Activated naive CD4-positive, alpha-beta T cell treated with anti-CD3 and anti-CD28 coated beads, Interleukin-2, amount 50 U/mL, for 24 hours (primary cell): ENCODE measurements around the gene EXOC7.

Source experiments
- H3K27ac Mint-ChIP-seq: one replicate; pipeline ENCODE4 v1.8.0; 2021; ENCODE audit warnings: mild to moderate bottlenecking, mixed read lengths
- H3K27me3 Mint-ChIP-seq: one replicate; pipeline ENCODE4 v1.8.0; 2021; ENCODE audit warnings: mixed read lengths
- H3K36me3 Mint-ChIP-seq: one replicate; pipeline ENCODE4 v1.8.0; 2021; ENCODE audit warnings: mixed read lengths
- H3K4me1 Mint-ChIP-seq: one replicate; pipeline ENCODE4 v1.8.0; 2021; ENCODE audit warnings: mixed read lengths
- H3K4me3 Mint-ChIP-seq: one replicate; pipeline ENCODE4 v1.8.0; 2021; ENCODE audit warnings: mild to moderate bottlenecking, mixed read lengths
- H3K9me3 Mint-ChIP-seq: one replicate; pipeline ENCODE4 v1.8.0; 2021; ENCODE audit warnings: mixed read lengths

EXOC7 gene

DNA sequence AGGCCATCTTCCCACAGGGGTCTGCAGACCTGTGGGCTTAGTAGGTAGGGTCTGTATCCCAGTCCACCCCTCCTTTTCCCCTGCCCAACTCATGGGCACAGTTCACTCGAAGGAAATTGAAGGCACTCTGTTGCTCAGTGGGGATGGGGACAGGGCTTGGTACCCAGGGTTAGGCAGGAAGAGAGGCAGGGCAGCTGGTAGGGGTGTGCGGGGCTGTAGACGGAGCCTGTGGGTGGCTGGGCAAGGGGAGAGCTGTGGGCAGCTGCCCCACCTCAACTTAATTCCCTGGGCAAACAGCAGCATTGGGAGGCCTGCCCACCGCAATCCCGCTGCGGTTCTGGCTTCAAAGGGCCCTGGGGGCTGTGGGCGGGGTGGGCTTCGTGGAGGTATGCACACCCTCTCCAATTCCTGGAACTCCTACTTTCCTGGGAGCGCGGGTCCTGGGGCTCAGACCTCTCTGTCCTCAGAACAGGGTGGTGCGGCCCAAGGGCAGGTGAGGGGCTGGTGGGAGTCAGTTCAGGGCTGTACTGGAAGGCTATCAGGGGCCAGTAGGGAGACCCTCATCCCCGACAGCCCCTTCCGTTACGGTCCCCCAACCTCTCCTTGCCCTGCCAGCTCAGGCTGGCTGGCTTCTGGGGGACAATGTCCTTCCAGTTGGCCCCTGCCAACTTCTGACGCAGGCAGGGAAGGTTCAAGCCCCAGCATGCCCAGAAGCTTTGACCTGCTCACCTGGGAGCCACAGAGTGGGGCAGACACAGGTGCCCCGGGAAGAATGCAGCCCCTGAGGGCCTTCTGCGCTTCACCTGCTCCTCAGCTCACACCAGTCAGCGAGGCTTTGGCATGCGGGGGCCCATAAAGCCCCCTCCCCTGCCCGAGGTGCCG lies 28.3 kb upstream of the EXOC7 start:
- Mint-ChIP-seq H3K27me3 (no peaks in the 10 kb centered on the region), H3K27ac (no peak overlapping the region), H3K4me1 (peaks cover 30% of the 10 kb centered on the region)

GRCh38 chr17:76131051-76131691 lies 27.6 kb upstream of the EXOC7 start:
- Mint-ChIP-seq H3K27ac (no peak overlapping the region), H3K36me3 (no peaks in the 10 kb centered on the region), H3K4me3 (no peak overlapping the region), H3K4me1 (peaks cover 37% of the 10 kb centered on the region), H3K27me3 (no peaks in the 10 kb centered on the region), H3K9me3 (no peaks in the 10 kb centered on the region)

More for the DNA sequence above, 28.3 kb upstream of the EXOC7 start:
- H3K9me3 Mint-ChIP-seq = no peaks in the 10 kb centered on the region
- H3K36me3 Mint-ChIP-seq = no peaks in the 10 kb centered on the region
- H3K4me3 Mint-ChIP-seq = no peak overlapping the region

DNA sequence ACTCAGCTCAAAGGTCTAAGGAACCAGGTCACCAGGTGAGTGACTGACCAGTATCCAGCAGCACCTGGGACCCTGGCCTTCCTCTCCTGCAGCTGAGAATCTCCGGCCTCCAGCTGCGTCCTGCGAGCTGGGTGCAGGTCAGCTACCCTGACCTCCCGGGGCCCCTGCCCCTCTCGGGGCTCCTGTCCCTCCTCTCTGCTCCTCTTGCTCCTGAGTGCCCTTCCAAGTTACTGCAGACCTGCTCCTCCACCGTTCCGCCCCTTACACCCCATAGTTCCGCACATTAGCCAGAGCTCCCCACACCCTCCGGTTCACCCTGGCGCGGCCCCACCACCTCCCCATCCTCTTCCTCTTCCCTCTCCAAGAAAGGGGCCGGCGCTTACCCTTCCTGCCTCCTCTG lies 26.9 kb upstream of the EXOC7 start:
- Mint-ChIP-seq H3K4me1 (peaks cover 40% of the 10 kb centered on the region), H3K27me3 (no peaks in the 10 kb centered on the region), H3K36me3 (no peaks in the 10 kb centered on the region), H3K4me3 (no peak overlapping the region), H3K9me3 (no peaks in the 10 kb centered on the region), H3K27ac (no peak overlapping the region)

- peak overlapping the region; percentile 41 for H3K27ac Mint-ChIP-seq
- no peak overlapping the region for H3K4me3 Mint-ChIP-seq
Observed at GRCh38 chr17:76125922-76126321, 22.3 kb upstream of the EXOC7 start.

DNA sequence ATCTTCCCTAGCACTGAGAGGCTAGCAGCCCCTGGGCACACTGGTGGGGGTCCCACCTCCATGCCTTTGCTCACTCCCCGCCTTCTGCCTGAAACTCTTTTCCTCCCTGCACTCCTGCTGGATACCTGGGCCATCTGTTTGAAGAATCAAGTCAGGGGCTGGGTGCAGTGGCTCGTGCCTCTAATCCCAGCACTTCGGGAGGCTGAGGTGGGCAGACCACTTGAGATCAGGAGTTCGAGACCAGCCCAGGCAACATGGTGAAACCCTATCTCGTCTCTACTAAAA lies 21.7 kb upstream of the EXOC7 start:
- Mint-ChIP-seq H3K4me1 (peaks cover 28% of the 10 kb centered on the region), H3K9me3 (no peaks in the 10 kb centered on the region), H3K4me3 (no peak overlapping the region), H3K27ac (no peak overlapping the region), H3K36me3 (no peaks in the 10 kb centered on the region), H3K27me3 (no peaks in the 10 kb centered on the region)

More at GRCh38 chr17:76125922-76126321, 22.3 kb upstream of the EXOC7 start:
- no peaks in the 10 kb centered on the region for H3K9me3 Mint-ChIP-seq
- H3K36me3 Mint-ChIP-seq = no peaks in the 10 kb centered on the region
- H3K4me1 Mint-ChIP-seq = peaks cover 28% of the 10 kb centered on the region
- no peaks in the 10 kb centered on the region for H3K27me3 Mint-ChIP-seq

DNA sequence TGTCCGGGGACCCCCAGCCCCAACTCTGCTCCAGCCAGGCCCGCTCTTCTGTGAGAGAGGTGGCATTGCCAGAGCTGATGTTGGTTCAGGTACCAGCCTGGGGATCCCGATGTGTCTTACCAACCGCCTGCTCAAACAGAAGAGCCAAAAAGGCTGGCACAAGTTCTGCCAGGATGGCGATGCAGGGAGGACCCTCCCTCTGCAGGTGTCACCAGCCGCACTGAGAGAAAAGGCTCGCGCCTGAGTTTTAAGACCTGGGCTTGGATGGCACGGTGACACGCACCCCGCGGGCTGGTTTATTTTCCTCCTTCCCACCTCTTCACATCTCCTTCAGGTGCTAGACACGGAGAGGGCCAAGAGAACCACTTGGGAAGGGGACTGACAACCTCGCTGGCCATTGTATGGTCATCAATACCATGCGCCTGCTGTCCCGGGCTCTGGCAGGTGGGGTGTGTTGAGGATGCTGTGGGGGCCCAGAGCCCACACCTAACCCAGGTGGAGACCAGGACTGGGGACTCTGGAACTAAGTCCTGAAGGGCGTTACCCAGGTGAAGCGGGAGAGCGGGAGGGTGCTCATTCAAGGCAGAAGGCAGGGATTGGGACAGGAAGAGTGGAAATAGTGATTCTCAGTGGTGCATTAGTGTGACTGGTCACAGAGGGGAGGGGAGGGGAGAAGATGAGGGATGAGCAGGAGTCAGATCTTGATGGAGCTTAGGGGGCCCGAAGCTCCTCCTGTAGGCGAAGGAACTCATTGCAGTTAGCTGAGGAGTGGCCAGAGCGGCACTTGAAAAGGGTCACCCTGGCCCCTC lies 21.2 kb upstream of the EXOC7 start:
- H3K4me1 Mint-ChIP-seq = peaks cover 28% of the 10 kb centered on the region

DNA sequence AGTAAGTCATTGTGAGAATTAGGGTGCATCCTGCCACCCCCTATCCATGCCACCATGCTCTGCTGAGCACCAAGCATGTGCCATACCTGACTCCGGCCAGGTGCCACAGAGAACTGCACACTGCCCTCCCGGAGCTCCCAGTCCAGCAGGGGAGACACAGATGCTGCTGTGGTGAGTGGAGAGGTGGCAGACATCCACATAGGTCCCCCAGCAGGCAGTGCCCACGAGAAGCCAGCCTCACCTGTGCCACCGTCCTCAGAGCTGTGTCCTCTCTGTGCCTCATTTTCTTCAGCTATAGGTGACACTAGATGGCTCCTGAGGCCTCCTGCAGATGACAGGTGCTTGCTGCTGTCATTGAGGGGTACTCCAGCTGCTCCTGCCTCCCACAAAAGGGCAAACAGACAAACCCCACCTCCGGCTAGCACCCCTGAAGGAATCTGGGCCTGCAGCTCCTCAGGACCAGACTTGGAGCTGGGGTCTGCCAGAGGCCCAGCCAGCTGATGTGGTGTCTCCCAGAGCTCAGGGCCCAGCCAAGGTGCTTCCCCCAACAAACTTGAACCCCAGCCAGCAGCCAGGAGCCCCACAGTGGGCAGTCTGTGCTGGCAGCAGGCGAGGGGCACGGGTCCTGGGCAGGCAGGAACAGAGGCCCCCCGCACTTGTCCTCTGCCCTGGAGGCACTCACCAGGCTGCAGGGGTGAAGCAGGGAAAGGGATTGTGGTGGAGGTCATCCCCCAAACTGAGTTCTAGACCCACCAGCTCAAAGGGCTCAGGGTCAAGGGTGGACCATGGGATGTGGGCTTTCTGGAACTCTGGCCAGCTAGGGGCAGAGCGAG lies 20.4 kb upstream of the EXOC7 start:
- H3K4me3 Mint-ChIP-seq = no peak overlapping the region
- no peaks in the 10 kb centered on the region for H3K9me3 Mint-ChIP-seq
- H3K4me1 Mint-ChIP-seq = peaks cover 28% of the 10 kb centered on the region
- no peaks in the 10 kb centered on the region for H3K27me3 Mint-ChIP-seq
- H3K27ac Mint-ChIP-seq = peak overlapping the region; percentile 59
- H3K36me3 Mint-ChIP-seq = no peaks in the 10 kb centered on the region

More for the DNA sequence above, 21.2 kb upstream of the EXOC7 start:
- Mint-ChIP-seq H3K4me3 (no peak overlapping the region), H3K27me3 (no peaks in the 10 kb centered on the region), H3K9me3 (no peaks in the 10 kb centered on the region), H3K36me3 (no peaks in the 10 kb centered on the region), H3K27ac (peak overlapping the region; percentile 41)

- H3K4me3 Mint-ChIP-seq = peak overlapping the region; percentile 60
- no peaks in the 10 kb centered on the region for H3K27me3 Mint-ChIP-seq
Observed at GRCh38 chr17:76123191-76123499, 19.6 kb upstream of the EXOC7 start.

GRCh38 chr17:76122431-76123190 lies 19.0 kb upstream of the EXOC7 start:
- Mint-ChIP-seq H3K4me3 (peak overlapping the region; percentile 61), H3K27me3 (no peaks in the 10 kb centered on the region), H3K4me1 (peaks cover 28% of the 10 kb centered on the region), H3K9me3 (no peaks in the 10 kb centered on the region), H3K36me3 (no peaks in the 10 kb centered on the region), H3K27ac (peak overlapping the region; percentile 76)

More at GRCh38 chr17:76123191-76123499, 19.6 kb upstream of the EXOC7 start:
- Mint-ChIP-seq H3K36me3 (no peaks in the 10 kb centered on the region), H3K4me1 (peaks cover 28% of the 10 kb centered on the region), H3K27ac (peak overlapping the region; percentile 76), H3K9me3 (no peaks in the 10 kb centered on the region)

DNA sequence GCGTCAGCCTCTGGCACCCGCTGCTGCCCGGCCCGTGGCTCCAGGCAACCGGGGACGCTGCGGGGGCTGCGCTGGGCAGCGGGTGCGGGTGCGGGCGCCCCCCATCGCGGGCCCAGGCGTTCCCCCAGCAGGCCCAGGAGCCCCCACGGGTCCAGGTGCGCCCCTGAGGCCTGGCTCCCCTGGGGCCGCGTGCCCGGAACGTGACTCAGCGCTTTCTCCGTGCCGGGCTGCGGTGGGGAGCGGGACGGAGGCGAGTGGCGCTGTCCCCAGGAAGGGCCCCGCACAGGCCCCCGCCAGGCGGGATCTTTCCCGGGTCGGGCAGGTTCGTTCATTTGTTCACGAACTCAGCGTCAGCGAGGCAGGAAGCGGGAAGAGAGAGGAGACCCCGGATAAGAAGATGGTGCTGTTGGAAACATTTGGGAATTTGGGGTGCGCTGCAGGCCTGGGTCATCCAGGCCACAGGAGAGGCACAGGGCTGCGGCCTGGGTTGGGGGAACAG lies 18.4 kb upstream of the EXOC7 start:
- Mint-ChIP-seq H3K4me3 (peak overlapping the region; percentile 61), H3K9me3 (no peaks in the 10 kb centered on the region), H3K27ac (peak overlapping the region; percentile 17), H3K4me1 (peaks cover 22% of the 10 kb centered on the region), H3K36me3 (no peaks in the 10 kb centered on the region), H3K27me3 (no peaks in the 10 kb centered on the region)

DNA sequence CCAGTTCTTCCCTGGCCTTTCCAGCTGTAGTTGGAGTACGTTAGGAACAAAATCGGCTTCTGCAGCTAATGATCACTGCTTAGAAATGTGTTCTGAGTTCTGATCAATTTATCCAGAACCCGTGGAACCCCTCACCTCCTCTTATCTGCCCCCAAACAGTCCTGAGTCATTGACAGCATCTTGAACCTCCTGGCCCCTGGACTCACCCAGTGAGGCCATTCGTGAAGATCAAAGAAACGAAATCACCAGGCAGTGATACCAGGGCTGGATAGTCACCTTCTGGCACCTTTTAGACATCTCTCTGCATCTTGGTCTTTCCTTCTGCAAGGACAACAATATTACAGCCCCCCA lies 17.0 kb upstream of the EXOC7 start:
- Mint-ChIP-seq H3K4me3 (no peak overlapping the region), H3K4me1 (peaks cover 10% of the 10 kb centered on the region), H3K27me3 (no peaks in the 10 kb centered on the region), H3K9me3 (no peaks in the 10 kb centered on the region), H3K36me3 (no peaks in the 10 kb centered on the region), H3K27ac (no peak overlapping the region)

GRCh38 chr17:76119409-76120371 lies 16.1 kb upstream of the EXOC7 start:
- H3K4me1 Mint-ChIP-seq = peaks cover 9% of the 10 kb centered on the region
- no peaks in the 10 kb centered on the region for H3K9me3 Mint-ChIP-seq
- H3K36me3 Mint-ChIP-seq = no peaks in the 10 kb centered on the region
- peak overlapping the region; percentile 27 for H3K27ac Mint-ChIP-seq
- H3K4me3 Mint-ChIP-seq = no peak overlapping the region
- no peaks in the 10 kb centered on the region for H3K27me3 Mint-ChIP-seq

GRCh38 chr17:76115138-76115754 lies 11.7 kb upstream of the EXOC7 start:
- H3K27me3 Mint-ChIP-seq = no peaks in the 10 kb centered on the region
- no peaks in the 10 kb centered on the region for H3K36me3 Mint-ChIP-seq
- no peaks in the 10 kb centered on the region for H3K4me1 Mint-ChIP-seq
- no peak overlapping the region for H3K4me3 Mint-ChIP-seq
- no peaks in the 10 kb centered on the region for H3K9me3 Mint-ChIP-seq
- H3K27ac Mint-ChIP-seq = no peak overlapping the region
